ENCODE results near the gene CMTM3.
A peak's percentile ranks its signal among the peaks of the same experiment; 100 is the strongest.
"Not testable (repeated sequence)": the region's sequence is repeated elsewhere in the genome, so short reads cannot be mapped to it uniquely, and the experiment has no call there.

Gene CMTM3

DNA sequence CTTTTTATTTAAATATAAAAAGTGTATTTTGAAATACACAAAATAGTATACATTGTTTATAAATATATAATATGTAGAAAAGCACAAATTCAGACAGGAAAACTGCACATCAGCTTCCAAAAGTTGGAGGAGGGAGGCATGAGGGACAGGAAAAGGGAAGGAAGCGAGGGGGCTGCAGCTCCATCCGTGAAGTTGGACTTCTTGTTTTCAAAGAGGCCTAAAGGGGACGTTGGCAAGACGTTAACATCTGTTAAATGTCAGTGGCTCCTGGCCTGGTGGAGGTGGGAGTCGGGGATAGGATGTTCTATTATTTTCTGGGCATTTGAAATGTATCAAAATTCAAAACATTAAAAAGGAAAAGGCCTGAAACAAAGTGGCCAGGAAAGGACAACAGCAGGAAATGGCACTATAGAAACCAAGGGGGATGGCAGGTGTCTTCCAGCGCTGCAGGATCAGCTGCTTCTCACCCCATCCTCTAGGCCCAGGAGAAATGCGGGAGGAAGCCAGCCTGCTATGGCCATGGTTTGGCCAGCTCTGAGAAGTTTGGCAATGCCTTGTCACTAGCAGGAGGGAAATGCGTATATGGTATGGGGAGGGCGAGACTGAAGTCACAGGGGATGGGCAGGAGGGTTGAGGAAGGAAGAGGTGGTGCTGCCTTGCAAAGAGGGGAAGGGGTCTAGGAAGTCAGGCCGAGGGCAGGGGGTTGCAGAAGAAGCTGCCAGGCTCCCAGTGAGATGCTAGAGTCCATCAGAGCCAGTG lies 18.8 kb upstream of the CMTM3 start:
- DNase-seq (ENCODE audit: low spot score), result no peak

DNA sequence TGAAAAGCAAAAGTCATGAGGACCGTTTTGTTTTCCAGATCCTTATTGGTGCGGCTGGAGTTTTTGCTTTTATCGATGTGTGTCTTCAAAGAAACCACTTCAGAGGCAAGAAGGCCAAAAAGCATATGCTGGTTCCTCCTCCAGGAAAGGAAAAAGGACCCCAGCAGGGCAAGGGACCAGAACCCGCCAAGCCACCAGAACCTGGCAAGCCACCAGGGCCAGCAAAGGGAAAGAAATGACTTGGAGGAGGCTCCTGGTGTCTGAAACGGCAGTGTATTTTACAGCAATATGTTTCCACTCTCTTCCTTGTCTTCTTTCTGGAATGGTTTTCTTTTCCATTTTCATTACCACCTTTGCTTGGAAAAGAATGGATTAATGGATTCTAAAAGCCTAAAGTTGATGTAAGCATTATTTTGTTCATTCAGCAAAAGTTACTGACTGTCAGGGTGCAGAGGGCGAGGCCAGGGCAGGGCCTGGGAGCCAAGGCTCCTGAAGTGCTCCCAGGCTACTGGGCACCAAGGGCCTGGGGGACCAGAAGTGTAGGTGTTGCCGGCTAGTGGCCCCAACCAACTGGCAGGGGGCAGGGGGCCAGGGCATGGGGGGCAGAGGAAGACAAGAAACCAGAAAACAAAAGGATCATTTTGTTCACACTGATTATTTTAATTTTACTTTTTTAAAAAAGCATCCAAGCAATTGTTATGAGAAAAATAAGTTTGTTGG lies 16.5 kb upstream of the CMTM3 start:
- DNase-seq (ENCODE audit: low spot score), result no peak

DNA sequence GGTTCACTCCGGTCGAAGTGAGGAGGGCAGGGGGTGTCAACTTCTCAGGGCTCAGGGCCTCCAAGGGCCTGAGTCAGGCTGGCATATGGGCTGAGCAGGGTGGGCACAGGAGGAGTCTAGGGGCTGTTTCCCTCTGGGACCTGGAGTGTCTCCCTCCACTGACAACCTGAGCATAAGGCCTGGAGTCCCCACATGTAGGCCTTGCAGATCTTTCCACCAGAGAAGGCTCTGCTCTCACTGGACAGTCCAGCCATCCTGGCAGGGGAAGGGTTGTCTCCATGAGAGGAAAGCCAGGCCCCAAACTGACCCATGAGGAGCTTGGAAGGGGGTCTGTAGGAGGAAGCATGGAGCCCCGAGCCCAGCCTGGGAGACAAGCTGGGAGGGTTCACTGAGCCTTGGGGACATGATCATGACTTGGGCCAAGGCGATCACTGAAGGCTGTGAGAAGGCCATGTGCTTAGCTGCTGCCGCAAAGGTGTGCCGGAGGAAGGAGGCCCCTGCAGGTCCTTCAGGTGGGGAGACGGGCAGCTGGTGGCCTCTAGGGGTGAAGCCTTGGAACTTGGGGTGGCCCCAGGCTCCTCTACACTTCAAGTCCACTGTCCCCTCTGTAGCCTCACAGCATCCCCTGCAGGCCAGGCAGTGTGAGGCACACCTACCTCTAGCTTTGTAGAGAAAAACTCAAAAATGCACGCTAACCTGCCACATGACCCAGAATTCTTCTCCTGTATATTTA lies 15.4 kb upstream of the CMTM3 start:
- DNase-seq (ENCODE audit: low spot score), result peak; percentile 46

DNA sequence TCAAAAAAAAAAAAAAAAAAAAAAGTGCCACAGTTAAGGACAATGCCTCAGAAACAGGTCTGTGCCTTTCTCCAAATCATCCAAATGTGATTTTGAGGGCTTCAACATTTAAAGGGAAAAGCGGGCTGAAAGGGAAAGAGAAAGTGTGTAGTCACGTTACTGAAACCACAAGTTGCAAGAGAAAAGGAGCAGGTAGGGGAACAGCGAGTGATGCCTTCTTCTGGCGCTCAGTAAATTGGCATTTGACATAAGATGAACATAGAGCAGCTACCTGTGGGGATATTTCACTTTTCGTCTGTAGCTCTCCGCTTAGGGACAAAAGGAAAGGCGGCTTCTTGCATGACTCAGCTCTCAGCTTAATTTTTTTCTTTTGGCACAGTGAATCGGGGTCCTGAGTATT lies 14.2 kb upstream of the CMTM3 start:
- DNase-seq (ENCODE audit: low spot score), result no peak

DNA sequence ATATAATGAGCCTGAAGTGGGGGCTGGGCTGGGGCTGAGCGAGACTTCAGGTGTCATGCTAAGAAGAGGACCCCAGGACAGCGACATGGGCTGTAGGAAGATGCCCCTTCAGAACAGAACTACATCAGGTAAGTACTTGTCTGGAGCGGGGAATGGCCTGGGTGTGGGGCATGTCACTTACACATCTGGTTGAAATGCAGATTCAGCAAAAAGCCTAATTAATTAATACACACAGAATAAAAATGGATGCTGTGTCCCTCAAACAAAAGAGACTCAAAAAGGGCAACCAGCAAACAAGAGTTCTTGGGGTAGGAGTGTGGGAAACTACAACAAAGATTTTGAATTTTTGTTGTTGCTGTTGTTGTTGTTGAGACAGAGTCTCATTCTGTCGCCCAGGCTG lies 13.5 kb upstream of the CMTM3 start:
- DNase-seq (ENCODE audit: low spot score), result no peak

DNA sequence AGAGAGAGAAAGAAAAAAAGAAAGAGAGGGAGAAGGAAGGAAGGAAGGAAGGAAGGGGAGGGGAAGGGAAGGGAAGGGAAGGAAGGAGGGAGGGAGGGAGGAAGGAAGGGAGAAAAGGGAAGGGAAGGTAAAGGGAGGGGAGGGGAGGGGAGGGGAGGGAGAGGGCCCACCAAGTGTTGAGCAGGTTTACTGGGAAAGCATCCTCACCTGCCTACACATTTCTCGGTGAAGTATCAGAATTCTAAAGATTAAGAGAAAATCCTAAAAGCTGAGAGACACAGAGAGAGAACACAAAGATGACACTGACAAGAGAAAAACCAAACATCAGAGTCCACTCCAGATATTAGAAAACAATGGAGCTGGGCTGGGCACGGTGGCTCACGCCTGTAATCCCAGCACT lies 12.3 kb upstream of the CMTM3 start:
- no peak for DNase-seq (ENCODE audit: low spot score)

DNA sequence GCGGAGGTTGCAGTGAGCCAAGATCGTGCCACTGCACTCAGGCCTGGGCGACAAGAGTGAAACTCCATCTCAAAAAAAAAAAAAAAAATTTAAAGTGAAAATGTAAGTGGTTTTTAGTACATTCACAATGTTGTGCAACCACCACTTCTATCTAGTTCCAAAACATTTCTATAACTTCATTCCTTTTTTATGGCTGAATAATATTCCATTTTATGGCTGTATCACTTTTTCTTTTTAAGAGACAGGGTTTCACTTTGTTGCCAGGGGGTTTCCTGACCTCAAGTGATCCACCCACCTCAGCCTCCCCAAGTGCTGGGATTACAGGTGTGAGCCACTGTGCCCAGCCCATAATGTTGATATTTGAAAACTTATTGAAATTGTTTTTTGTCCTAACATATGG lies 11.7 kb upstream of the CMTM3 start:
- DNase-seq (ENCODE audit: low spot score), result no peak

DNA sequence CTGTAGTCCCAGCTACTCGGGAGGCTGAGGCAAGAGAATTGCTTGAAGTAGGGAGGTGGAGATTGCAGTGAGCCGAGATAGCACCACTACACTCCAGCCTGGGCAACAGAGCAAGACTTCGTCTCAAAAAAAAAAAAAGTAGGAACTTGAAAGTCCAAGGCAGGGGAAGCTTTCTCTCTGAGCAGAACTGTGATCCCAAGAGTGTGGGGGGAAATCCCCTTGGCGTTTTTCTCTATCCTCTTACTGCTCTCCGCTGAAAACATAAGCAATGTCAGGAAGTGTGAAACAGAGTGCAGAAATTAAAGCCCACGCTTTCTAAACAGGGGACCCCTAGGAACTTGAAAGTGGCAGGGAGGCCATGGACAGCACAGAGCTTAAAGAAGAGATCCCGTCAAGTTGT lies 9.8 kb upstream of the CMTM3 start:
- DNase-seq (ENCODE audit: low spot score), result no peak

DNA sequence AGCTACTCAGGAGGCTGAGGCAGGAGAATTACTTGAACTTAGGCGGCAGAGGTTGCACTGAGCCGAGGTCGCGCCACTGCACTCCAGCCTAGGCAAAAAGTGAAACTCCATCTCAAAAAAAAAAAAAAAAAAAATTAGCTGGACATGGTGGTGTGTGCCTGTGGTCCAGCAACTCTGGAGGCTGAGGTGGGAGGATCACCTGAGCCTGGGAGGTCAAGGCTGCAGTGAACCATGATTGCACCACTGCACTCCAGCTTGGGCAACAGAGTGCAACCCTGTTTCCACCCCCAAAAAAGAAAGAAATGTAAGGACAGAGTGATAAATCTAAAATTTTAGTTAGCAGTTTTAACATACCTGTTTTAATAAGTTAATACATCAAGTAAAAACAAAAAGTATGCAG lies 7.9 kb upstream of the CMTM3 start:
- not testable (repeated sequence) for DNase-seq (ENCODE audit: low spot score)

DNA sequence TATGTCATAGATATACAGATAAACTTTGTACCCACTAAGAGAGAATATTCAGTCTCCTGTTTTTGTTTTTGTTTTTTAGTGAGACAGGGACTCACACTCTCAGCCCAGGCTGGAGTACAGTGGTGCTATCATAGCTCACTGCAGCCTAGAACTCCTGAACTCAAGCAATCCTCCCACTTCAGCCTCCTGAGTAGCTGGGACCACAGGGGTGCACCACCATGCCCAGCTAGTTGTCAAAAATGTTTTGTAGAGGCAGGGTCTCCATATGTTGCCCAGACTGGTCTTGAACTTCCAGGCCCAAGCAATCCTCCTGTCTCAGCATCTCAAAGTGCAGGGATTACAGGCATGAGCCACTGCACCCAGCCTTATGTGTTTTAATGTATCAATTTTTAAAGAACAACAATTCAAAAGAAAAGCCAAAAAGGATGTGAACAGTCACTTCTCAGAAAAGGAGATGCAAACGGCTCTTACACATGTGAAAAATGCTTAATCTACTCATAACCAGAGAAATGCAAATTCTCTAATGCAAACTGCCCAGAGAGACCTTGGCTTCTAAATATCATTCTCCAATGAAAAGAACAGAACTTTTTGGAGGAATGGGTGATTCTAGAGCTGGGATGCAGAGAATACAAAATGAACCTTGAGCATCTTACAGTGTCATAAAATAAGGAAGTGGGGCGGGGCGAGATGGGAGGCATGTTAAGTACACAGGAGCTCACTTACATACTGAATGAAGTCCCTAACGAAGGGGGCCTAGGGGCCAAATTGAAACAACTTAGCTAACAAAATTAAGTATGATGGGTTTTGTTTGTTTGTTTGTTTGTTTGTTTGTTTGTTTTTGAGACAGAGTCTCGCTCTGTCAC lies 7.3 kb upstream of the CMTM3 start:
- DNase-seq (ENCODE audit: low spot score), result no peak

DNA sequence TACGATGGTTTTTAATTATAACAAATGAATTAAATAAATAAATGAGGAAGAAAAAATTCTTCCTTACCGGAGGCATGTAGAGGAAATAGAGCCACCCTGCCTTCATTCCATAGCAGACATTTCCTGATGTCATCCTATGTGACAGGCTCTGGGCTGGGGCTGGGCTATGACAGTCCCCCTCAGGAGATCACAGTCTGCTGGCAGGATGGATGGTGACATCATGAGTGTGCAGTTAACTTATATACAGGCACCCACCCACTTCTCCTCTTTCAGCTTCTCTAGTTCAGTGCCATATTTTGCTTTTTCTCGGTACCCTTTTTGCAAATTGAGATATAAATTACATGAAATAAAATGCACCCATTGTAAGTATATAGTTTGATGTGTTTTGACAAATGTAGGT lies 6.4 kb upstream of the CMTM3 start:
- no peak for DNase-seq (ENCODE audit: low spot score)

DNA sequence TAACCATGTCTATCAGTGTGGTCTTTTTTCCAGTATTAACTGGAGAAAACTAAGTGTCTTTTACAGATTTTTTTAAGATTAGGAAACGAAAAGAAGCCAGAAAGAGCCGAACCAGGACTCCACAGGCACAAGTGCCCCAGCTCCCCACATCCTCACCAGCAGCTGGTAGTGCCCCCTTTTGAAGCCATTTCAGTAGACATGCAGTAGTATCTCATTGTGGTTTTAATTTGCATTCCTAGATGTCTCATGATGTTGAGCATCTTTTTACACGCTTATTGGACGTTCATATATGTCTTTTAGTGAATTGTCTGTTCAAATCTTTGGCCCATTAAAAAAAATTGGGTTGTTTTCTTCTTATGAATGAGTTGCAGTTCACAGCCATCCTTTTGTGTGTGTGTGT lies 4.8 kb upstream of the CMTM3 start:
- DNase-seq (ENCODE audit: low spot score), result no peak

DNA sequence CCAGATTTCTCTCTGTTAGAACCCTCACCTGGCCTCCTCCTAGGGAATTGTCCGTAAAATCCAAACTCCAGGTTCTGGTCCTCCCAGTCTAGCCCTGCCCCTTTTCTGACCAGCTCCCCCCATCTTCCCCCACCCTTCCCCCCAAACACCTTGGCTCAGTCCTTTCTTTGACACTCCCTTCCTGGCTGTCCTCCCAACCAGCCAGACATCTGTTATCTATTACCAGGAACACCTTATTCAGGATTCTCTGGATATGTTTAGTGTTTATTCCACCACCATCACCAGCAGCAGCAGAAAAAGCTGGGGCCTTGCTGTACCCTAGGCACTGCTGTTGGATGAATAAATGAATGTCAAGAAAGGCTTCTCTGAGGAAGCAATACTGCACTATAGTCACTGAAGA lies 4.0 kb upstream of the CMTM3 start:
- no peak for DNase-seq (ENCODE audit: low spot score)

DNA sequence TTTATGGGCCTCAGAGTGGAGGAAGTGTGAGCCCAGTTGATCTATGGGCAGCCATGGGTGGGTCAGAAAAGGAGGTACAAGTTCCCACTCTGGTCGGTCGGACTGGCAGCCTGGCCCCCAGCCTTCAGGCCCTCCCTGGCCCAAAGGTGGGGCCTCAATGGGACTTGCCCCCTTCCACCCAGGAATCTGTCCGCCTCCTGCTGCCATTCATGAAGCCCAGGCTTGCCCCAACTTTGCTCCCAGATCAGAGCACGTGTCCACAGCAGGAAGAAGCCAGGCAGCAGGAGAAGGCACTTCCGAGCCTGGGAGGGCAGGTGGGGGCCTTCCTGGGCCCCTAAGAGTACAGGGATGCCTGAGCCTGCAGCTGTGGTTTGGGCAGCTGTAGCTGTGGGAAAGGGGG lies 3.0 kb upstream of the CMTM3 start:
- no peak for DNase-seq (ENCODE audit: low spot score)

DNA sequence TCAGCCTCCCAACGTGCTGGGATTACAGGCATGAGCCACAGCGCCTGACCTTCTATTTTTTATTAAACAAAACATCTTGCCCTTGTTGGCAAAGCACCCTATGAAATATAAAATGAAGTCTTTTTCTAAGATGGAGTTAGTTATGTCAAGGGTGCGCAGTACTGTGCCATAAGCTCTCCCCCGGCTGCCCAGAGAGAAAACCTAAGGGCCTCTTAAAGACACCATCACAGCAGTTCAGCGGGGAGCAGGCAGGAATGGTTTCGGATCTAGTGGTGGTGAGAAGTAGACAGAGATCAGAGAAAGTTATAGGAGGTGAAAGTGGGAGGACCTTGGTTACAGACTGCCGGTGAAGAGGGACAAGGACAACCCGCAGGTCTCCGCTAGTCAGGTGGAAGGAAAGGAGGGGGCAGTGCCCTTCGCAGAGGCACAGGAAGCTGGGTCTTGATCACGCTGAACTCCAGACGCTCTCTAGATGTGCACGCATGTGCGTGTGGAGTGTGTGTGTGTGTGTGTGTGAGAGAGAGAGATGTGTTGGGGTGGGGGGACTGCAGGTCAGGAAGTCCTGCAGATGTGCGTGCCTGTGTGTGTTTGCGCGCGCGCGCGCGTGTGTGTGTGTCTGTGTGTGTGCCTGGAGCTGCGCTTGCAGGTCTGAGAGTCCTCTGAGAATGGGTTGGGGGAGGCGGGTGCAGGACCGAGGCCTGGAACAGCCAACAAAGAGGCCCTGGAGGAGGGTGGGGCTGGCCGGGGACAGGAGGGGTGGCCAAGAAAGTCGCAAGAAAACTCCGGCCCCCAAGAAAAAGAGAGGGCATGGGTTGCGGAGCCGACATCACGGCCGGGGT lies 748 bp upstream of the CMTM3 start:
- peak; percentile 69 for DNase-seq (ENCODE audit: low spot score)

DNA sequence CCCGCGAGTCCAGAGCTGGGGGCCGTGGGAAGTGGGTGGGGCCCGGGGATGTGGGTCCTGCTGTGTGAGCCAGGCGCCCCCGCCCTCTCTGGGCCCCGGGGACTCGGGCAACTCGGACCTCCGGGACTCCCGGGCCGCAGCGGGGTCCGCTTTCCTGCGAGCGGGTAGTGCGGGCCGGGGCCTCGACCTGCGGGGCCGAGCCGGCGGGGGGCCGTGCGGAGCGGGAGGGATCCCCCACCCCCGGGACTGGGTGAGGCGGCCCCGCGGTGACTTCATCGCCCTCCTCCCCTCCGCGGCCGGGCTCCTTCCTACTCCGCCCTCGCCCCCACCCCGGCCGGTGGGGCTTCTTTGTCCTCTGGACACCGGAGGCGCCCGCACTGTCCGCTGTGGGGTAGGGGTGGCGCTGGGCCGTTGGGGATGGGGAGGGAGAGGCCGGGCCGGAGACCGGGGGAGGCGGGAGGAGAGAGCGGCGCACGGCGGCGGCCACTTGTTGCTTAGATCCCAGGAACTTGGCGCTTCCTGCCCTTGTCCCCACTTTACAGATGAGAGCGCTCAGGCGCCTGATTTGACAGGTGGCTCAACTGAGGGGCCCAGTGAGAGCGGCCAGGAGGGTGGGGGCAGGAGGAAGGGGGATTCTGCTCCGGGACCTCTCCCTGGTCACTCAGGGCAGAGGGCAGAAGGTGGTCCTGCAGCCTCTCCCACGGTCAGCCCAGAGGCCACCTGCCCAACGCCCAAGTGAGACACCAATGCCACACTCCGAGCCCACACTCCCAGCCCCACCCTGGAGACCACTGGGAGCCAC lies 874 bp downstream of the CMTM3 start:
- peak; percentile 77 for DNase-seq (ENCODE audit: low spot score)

DNA sequence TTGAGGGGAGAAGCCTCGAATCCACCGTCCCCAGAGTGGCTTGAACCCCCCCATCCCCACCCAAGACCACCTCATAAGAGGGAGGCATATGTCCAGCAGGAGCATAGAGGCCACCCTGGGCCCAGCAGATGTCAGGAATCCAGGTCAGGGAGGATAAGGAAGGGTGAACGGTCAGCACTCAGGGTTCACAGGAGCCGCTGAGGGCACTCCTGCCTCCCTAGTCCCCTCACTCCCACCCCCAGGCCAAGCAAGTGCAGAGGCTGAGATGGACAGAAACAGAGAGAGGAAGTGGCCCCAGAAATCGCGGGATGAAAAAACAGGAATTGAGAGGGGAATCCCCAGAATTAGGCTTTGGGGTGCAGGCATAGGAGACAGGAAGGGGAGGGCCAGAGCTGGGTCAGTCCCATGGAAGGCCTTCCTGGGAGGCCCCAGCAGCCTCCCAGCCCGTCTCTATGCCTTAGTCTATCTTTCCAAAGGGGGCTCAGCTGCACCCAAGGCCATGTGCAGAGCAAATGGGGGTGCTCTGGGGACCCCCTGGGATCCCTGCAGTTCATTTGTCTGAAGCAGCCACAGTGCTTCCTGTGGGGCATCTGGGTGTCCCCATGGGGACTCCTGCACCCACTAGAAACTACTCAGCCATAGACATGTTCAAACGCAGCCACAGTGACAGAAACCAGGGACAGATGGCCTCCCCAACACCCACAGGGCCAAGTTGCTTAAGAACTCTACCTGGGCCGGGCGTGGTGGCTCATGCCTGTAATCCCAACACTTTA lies 1.7 kb downstream of the CMTM3 start:
- DNase-seq (ENCODE audit: low spot score), result no peak

DNA sequence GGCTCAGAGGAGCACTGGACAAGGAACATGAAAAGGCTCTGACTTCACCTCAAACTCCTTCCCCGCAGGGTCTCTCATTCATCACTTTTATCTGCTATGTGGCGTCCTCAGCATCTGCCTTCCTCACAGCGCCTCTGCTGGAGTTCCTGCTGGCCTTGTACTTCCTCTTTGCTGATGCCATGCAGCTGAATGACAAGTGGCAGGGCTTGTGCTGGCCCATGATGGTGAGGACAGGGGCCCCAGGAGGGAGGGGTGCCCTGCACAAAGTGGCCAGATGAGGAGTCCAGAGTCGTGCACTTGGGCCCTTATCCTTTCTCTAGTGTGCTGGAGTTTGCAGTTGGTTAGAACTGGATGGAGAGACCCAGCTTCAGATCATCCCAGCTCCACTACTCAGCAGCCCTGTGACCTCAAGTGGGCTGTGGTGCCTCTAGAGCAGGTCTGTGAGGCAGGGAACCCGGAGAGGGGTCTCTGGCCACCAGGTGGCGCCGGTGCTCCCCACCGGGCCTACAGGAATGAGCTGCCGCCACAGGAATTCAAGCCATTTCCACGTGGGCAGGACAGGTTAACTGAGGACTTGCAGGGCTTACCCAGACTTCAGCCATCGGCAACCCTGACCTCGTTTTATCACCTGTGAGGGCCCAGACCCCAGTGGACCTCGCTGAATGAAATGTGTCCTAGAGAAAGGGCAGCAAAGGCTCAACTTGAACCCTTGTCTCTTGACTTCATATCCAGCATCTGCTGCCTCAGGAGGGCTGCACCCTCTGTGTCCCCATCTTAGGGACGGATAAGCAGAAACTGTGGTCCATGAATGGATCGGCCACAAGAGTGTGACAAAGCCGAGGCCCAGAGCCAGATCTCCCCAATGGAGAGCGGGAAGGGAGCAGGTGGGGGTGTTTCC lies 4.0 kb downstream of the CMTM3 start:
- peak; percentile 94 for DNase-seq (ENCODE audit: low spot score)

DNA sequence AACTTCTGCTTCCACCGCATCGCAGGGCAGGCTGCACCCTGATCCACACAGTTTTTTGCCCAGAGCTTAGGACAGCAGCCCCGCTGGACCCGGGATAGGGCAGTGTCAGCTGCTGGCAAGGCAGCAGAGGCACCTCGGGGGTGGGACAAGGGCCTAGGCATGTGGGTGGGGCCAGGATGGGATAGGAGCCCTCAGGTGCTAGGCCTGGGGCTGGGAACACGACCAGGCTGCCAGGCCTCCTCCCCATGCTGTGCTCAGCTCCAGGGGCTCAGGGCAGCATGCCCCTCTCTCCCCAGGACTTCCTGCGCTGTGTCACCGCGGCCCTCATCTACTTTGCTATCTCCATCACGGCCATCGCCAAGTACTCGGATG lies 4.6 kb downstream of the CMTM3 start:
- DNase-seq (ENCODE audit: low spot score), result no peak
